GM12878 (cell line): ENCODE results near the gene PTPN20. TPM values are rescaled to one million over a fixed set of nuclear protein-coding genes. Genes with fewer than 3 reads are reported as not detected.

Experiments used
- ATAC-seq: fragments of 200-7000 bp; cut with Tn5 transposase; 3 replicates; pipeline ENCODE4 v1.9.1; 2020; ENCODE audit warnings: mild to moderate bottlenecking, moderate library complexity
- BruUV-seq: library from RNA; stranded (reverse); fragments of 400-500 nt; replicated peaks from 2 replicates; lab custom pipeline; 2021; lab: Mats Ljungman, UMichigan
- CTCF ChIA-PET: fragments of 300-600 bp; sonication (Branson Sonifier 250); formaldehyde crosslinking; extraction: SDS; loops from one replicate; lab custom pipeline; 2021; ENCODE audit warnings: inconsistent platforms; lab: Yijun Ruan, JAX
- POLR2A ChIA-PET: fragments of 350-600 bp; formaldehyde crosslinking; extraction: SDS; loops from one replicate; lab custom pipeline; 2021; ENCODE audit warnings: inconsistent platforms; lab: Charles Lee
- RAD21 ChIA-PET: fragments of 300-600 bp; sonication (Branson Sonifier 250); formaldehyde crosslinking; loops from one replicate; lab custom pipeline; 2023; ENCODE audit warnings: antibody characterized with exemption; ENCODE audit not compliant: unreplicated experiment; lab: Charles Lee
- SMC1A ChIA-PET: fragments of 300-600 bp; sonication (Branson Sonifier 250); formaldehyde crosslinking; loops from one replicate; lab custom pipeline; 2023; ENCODE audit not compliant: unreplicated experiment, uncharacterized antibody; lab: Charles Lee
- DNase-seq: peaks from one replicate; pipeline ENCODE4 v3.0.0-alpha.2; 2011; ENCODE audit warnings: low read depth, low spot score
- FAIRE-seq: peaks from 3 replicates; lab custom pipeline; 2011; peaks lifted over from hg19 to GRCh38; lab: Jason Lieb, UNC
- H2AFZ ChIP-seq: 2 replicates; pipeline ENCODE4 v1.6.0; 2011; ENCODE audit warnings: low read depth, low read length, control low read depth; ENCODE audit not compliant: control insufficient read depth
- H3K27ac ChIP-seq: 2 replicates; pipeline ENCODE4 v1.5.1; 2011; ENCODE audit warnings: control low read depth; ENCODE audit not compliant: control insufficient read depth, insufficient read depth
- H3K27me3 ChIP-seq, 2 experiments: replicated peaks in 1 of 2; 2 replicates each; pipeline versions ENCODE4 v1.6.0 to v1.6.1; 2011; ENCODE audit warnings: low read length in 1 of 2; ENCODE audit not compliant: control insufficient read depth in 2 of 2, insufficient read depth in 2 of 2
- H3K36me3 ChIP-seq, 2 experiments: 2 replicates each; pipeline ENCODE4 v1.5.1; 2011; ENCODE audit warnings: low read length in 1 of 2; ENCODE audit not compliant: control insufficient read depth in 2 of 2, insufficient read depth in 2 of 2
- H3K4me1 ChIP-seq: 2 replicates; pipeline ENCODE4 v1.6.1; 2011; ENCODE audit warnings: mild to moderate bottlenecking, low read length, moderate library complexity, mixed read lengths; ENCODE audit not compliant: control insufficient read depth, insufficient read depth
- H3K4me2 ChIP-seq: 2 replicates; pipeline ENCODE4 v1.6.0; 2011; ENCODE audit warnings: control low read depth; ENCODE audit not compliant: control insufficient read depth, insufficient read depth
- H3K4me3 ChIP-seq: fragments of 200-600 bp; sonication (generic); 2 replicates; pipeline ENCODE4 v1.5.1; 2016
- H3K79me2 ChIP-seq: 2 replicates; pipeline ENCODE4 v1.6.0; 2011; ENCODE audit warnings: low read length; ENCODE audit not compliant: control insufficient read depth, insufficient read depth
- H3K9ac ChIP-seq: 2 replicates; pipeline ENCODE4 v1.8.0; 2011; ENCODE audit warnings: low read length, control low read depth, mixed read lengths; ENCODE audit not compliant: control insufficient read depth, insufficient read depth
- H3K9me3 ChIP-seq: replicated peaks from 3 replicates; pipeline ENCODE4 v1.5.1; 2011; ENCODE audit warnings: mild to moderate bottlenecking, low read length; ENCODE audit not compliant: control insufficient read depth, insufficient read depth
- H4K20me1 ChIP-seq: 2 replicates; pipeline ENCODE4 v1.6.0; 2011; ENCODE audit not compliant: control insufficient read depth, insufficient read depth
- CHD4 ChIP-seq: fragments of 200-600 bp; sonication (generic); IDR thresholded peaks from 2 replicates; pipeline ENCODE4 v1.6.1; 2016; ENCODE audit warnings: mild to moderate bottlenecking
- CTCF ChIP-seq, 3 experiments: IDR thresholded peaks in 2 of 3; conservative IDR thresholded peaks in 1 of 3; 2 replicates each; pipeline ENCODE4 v1.5.1; 2011; ENCODE audit warnings: low read depth in 3 of 3, low read length in 3 of 3, mild to moderate bottlenecking in 3 of 3, control low read depth in 2 of 3, moderate library complexity in 2 of 3, inconsistent platforms in 1 of 3, mixed read lengths in 1 of 3; ENCODE audit not compliant: control insufficient read depth in 2 of 3, insufficient read depth in 1 of 3; ENCODE audit errors: extremely low read depth in 1 of 3
- ETV6 ChIP-seq, 2 experiments: fragments of 450-650 bp in 1 of 2; IDR thresholded peaks in 1 of 2; conservative IDR thresholded peaks in 1 of 2; 2 replicates each; pipeline ENCODE4 v1.6.1; 2014; ENCODE audit warnings: antibody characterized with exemption in 1 of 2, borderline replicate concordance in 1 of 2, low read depth in 1 of 2, mild to moderate bottlenecking in 1 of 2, moderate library complexity in 1 of 2
- NFYA ChIP-seq: IDR thresholded peaks from 2 replicates; pipeline ENCODE4 v1.6.1; 2011; ENCODE audit warnings: low read depth, mild to moderate bottlenecking, low read length, improper control_type of control experiment, borderline replicate concordance
- PML ChIP-seq: IDR thresholded peaks from 2 replicates; pipeline ENCODE4 v1.6.1; 2012; ENCODE audit warnings: low read length, inconsistent platforms
- SKIL ChIP-seq: fragments of 450-650 bp; IDR thresholded peaks from 2 replicates; pipeline ENCODE4 v1.6.1; 2017; ENCODE audit warnings: mild to moderate bottlenecking, low read depth, inconsistent platforms; ENCODE audit not compliant: poor library complexity, severe bottlenecking
- TCF12 ChIP-seq: IDR thresholded peaks from 2 replicates; pipeline ENCODE4 v1.6.1; 2011; ENCODE audit warnings: low read depth, mild to moderate bottlenecking, low read length
- ZBTB33 ChIP-seq: fragments of 450-650 bp; IDR thresholded peaks from 2 replicates; pipeline ENCODE4 v1.6.1; 2017; ENCODE audit warnings: mild to moderate bottlenecking
- ZBTB4 ChIP-seq: fragments of 450-650 bp; formaldehyde crosslinking; IDR thresholded peaks from 2 replicates; pipeline ENCODE4 v1.4.0; 2022; ENCODE audit warnings: mild to moderate bottlenecking, moderate library complexity
- ZZZ3 ChIP-seq: IDR thresholded peaks from 2 replicates; pipeline ENCODE4 v1.6.1; 2011; ENCODE audit warnings: low read depth; ENCODE audit not compliant: control insufficient read depth, insufficient read length
- WGBS: methylation state at CpG from one replicate; pipeline ENCODE4 v1.1.6; 2016; ENCODE audit warnings: low lambda C conversion rate; ENCODE audit not compliant: insufficient replicate concordance, insufficient coverage; ENCODE audit errors: missing lambda C conversion rate; 5-methylcytosine and 5-hydroxymethylcytosine counted together
- in situ Hi-C: fragments of 300-500 bp; cut with MboI; formaldehyde crosslinking; loops from 9 replicates; pipeline ENCODE4 v1.14.3; 2018; ENCODE audit warnings: mixed read lengths
- intact Hi-C: fragments of 100-400 bp; cut with micrococcal nuclease; formaldehyde crosslinking; loops from one replicate; pipeline ENCODE4 v1.14.2; 2022; ENCODE audit not compliant: unreplicated experiment
- polyA plus RNA-seq, 11 experiments: library from polyadenylated mRNA; depleted of rRNA in 4 of 11; unstranded in 6 of 11; stranded (reverse) in 5 of 11; fragments of >200 nt; fragmentation: Nextera tagmentation in 4 of 11; fragmentation: Illumina TruSeq in 1 of 11; extraction: Ambion mirVana in 4 of 11; extraction: Trizol in 1 of 11; gene quantifications; 1 replicate in 1 of 11; 2 replicates in 10 of 11; pipeline versions ENCODE4 v1.2.1 to v1.2.3, GENCODE V29; 2011 to 2016; ENCODE audit warnings: inconsistent platforms in 2 of 11, missing spikeins in 2 of 11, low read depth in 1 of 11
- total RNA-seq, 4 experiments: library from RNA; depleted of rRNA in 3 of 4; stranded (reverse); fragments of >200 nt in 3 of 4; fragmentation: Illumina TruSeq in 1 of 4; extraction: Trizol in 1 of 4; gene quantifications; 2 replicates each; pipeline versions ENCODE4 v1.2.1 to v1.2.3, GENCODE V29; 2013 to 2021

Gene PTPN20
- total and polyA plus RNA-seq, 10 of the 15 experiments (the other 5 are each of a cell fraction or from before 2014, with no cell fraction given), result 0.04 to 3.4 (median 0.10) TPM; not detected in 4

- ChIA-PET RAD21 (no interaction called here), SMC1A (no interaction called here), POLR2A (no interaction called here), CTCF (no interaction called here)
- FAIRE-seq (no peak), ATAC-seq (no peak), DNase-seq (no peak)
- no peaks in the 10 kb centered on the region for H3K9me3 ChIP-seq
- H3K4me1 ChIP-seq, result no peaks in the 10 kb centered on the region
- no peak overlapping the region for H3K9ac ChIP-seq
- H3K27me3 ChIP-seq, result peaks cover 0 to 2% of the 10 kb centered on the region in 2 experiments; a peak in 2 of 4 replicates
- no peak overlapping the region for H3K27ac ChIP-seq
- H3K4me3 ChIP-seq, result no peak overlapping the region
- no peaks in the 10 kb centered on the region for H4K20me1 ChIP-seq
- H3K36me3 ChIP-seq, result no peaks in the 10 kb centered on the region
- no peaks in the 10 kb centered on the region for H3K79me2 ChIP-seq
- in situ Hi-C loops (no loop called here), intact Hi-C loops (loop anchor here (10.0 kb wide), 1 partner anchor 47 kb away; no protein-coding TSS in a partner anchor)
- WGBS, result 16% methylated on average over 5 of the region's 5 CpGs
- H2AFZ ChIP-seq, result no peak overlapping the region
- no TSS peak for BruUV-seq
- H3K4me2 ChIP-seq, result no peak overlapping the region
- TF ChIP-seq SKIL, result no peak
- no peak for TF ChIP-seq ZBTB4 (CRISPR knock-in tag)
- TF ChIP-seq TCF12, result no peak
- no peak for TF ChIP-seq ZBTB33
- no peak for TF ChIP-seq CHD4
- TF ChIP-seq ETV6 (conservative IDR thresholded peaks at IDR 0.05 in 1 of 2, IDR thresholded peaks at IDR 0.05 in 1 of 2; ENCODE audit: borderline replicate concordance in 1 of 2, low read depth in 1 of 2), result no peak
- no peak for TF ChIP-seq CTCF (IDR thresholded peaks at IDR 0.05 in 2 of 3, conservative IDR thresholded peaks at IDR 0.05 in 1 of 3; ENCODE audit: control insufficient read depth in 2 of 3, extremely low read depth in 1 of 3, insufficient read depth in 1 of 3, low read depth in 3 of 3, low read length in 3 of 3)
- no peak for TF ChIP-seq ZZZ3
- no peak for TF ChIP-seq PML
- no peak for TF ChIP-seq NFYA
Observed at GRCh38 chr10:47051741-47052238, 140.6 kb downstream of the PTPN20 start.
